ENCODE results near the gene IGF1R.

The IGF1R gene

DNA sequence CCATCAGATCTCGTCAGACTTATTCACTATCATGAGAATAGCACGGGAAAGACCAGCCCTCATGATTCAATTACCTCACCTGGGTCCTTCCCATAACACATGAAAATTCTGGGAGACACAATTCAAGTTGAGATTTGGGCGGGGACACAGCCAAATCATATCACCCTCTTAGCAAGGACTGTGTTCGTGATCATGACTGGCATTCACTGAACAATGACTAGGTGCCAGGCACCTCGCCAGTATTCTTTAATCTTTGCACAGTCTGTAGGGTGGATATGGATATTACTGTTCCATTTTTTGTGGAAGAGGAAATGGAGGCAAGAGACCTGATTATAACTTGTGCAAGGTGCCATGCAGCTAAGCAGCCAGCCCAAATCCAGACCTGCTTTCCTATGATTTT, 77.5 kb downstream of the IGF1R start:
- DNase-seq (ENCODE audit: low spot score): no peak

- DNase-seq (ENCODE audit: low spot score): no peak
Observed at GRCh38 chr15:98727115-98728040, 79.0 kb downstream of the IGF1R start.

GRCh38 chr15:98728082-98728810, 79.9 kb downstream of the IGF1R start:
- no peak for DNase-seq (ENCODE audit: low spot score)

- no peak for DNase-seq (ENCODE audit: low spot score)
Observed at GRCh38 chr15:98728811-98729160, 80.4 kb downstream of the IGF1R start.

GRCh38 chr15:98729446-98730042, 81.2 kb downstream of the IGF1R start:
- DNase-seq (ENCODE audit: low spot score): no peak

DNA sequence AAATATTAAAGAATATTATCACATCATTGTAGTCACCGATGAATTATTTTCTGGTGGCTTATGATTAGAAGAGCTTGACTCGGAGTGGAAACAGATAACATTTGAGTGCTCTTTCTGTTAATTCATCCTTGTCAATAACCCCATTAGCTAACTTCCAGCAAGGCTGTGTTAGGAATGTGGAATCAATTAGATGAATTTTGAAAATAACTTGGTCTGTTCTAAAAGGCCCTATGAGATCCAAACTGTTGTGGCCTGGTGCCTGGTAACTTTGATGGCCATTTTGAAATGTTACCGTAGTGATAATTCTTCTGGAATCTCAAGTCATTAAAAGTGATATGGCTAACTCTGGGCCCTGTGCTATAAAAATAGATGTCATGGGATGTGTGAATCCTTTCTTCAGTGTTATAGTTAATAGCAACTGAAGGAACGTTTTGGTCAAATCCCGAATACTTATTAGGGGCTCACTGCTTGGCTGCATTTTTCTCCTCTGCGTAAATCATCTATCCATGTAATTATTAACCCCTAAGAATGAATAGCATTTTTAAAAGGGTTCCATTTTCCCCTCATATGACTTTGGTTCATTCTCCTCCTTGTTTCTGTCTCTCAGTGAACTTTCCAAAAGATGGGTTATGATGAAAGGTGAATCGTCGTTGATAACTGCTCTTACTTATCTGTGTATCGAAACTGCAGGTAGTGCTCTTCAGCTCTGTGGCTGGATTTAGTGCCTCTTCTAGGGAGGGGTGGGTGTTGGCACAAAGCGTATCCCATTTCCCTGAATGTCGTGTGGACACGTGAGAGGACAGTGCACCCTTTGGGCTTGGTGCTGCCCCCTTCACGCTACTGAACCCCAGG, 82.7 kb downstream of the IGF1R start:
- no peak for DNase-seq (ENCODE audit: low spot score)

DNA sequence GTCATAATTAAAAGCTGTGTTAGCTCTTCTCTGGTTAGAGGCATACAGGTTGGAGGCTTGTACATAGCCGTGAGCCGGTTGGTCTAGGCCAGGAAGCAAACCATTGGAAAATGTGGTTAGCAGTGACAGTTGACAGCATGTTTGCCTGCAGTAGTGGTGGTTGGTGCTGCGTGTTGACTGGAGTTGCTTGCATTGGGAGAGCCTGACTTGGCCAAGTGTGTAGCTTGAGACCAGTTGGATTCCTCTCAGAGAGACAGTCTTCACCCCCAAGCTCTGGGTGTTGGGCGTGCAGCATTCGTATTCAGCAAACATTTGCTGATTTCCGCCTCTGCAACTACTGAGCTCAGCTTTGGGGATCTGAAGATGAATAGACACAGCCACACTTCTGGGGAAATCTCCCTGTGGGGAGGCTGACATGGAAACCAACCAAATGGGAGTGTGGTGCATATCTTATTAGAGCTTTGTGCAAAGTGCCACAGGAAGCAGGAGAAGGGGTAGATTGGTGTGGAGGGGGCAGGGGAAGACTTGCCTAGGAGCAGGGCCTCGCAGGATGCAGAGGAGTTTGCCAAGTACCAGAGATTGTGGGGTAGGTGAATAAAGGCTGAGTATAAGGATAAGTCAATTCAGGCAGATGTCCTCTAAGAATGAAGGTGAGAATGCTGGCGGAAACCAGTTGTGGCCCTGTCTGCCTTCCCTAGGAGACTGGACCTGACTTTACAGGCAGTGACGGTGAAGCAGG, 83.5 kb downstream of the IGF1R start:
- DNase-seq (ENCODE audit: low spot score): no peak

GRCh38 chr15:98733098-98733497, 84.8 kb downstream of the IGF1R start:
- DNase-seq (ENCODE audit: low spot score): no peak

GRCh38 chr15:98734466-98735199, 86.3 kb downstream of the IGF1R start:
- DNase-seq (ENCODE audit: low spot score): no peak

DNA sequence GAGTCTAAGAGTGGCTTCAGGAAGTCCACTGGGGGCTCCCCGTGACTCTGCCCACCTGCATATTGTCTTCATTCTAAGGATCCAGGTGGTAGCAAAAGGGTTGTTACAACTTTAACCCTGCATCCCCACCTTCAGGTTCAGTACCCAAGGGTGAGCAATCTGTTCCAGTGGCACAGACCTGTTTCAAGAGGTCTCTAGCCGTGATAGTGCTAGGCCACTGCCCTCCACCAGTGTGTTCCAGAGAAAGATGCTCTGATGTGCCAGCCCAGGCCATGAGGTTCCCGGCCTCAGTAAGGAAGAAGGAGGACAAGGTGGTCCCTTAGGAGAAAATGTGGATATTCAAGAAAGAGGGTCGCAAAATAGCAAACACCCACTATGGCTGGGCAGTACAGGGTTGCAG, 87.0 kb downstream of the IGF1R start:
- no peak for DNase-seq (ENCODE audit: low spot score)

- DNase-seq (ENCODE audit: low spot score): no peak
Observed at GRCh38 chr15:98735895-98736617, 87.7 kb downstream of the IGF1R start.

DNA sequence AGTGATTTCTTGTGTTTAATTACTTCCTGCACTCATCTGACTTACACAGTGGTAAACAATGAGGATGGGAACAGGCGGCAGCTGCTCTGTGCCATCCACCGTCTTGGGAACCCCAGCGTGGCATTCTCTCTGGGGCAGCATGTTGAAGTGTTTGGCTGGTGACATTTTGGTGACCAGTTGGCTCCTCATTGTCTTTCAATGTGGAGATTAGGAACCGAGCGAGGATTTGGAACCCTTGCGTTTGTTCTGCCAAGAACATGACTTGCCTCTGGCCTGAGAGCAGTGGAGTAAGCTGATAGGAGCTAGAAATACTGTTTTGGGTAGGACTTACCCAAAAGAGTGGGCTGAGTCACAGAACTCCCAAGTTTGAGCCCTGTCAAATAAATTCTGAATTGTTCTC, 88.8 kb downstream of the IGF1R start:
- no peak for DNase-seq (ENCODE audit: low spot score)

DNA sequence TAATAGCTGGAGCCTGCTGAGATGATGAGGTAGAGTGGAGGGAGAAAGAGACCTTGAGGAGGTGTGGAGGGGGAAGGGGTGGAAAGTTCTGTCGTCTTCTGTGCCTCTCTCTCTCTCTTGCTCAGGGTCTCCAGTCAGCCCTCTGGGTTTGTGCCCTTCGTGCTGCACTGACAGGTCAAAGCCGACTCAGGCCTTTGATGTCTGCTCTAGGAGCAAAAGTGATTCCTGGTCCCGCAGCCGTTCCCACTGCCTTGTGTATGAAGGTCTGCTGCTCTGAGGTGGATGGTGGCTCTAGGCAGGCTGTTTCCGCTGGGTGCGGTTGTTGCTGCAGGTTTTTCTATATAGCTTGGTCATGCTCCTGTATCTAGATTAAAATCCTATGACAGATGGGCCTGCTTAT, 89.4 kb downstream of the IGF1R start:
- no peak for DNase-seq (ENCODE audit: low spot score)

DNA sequence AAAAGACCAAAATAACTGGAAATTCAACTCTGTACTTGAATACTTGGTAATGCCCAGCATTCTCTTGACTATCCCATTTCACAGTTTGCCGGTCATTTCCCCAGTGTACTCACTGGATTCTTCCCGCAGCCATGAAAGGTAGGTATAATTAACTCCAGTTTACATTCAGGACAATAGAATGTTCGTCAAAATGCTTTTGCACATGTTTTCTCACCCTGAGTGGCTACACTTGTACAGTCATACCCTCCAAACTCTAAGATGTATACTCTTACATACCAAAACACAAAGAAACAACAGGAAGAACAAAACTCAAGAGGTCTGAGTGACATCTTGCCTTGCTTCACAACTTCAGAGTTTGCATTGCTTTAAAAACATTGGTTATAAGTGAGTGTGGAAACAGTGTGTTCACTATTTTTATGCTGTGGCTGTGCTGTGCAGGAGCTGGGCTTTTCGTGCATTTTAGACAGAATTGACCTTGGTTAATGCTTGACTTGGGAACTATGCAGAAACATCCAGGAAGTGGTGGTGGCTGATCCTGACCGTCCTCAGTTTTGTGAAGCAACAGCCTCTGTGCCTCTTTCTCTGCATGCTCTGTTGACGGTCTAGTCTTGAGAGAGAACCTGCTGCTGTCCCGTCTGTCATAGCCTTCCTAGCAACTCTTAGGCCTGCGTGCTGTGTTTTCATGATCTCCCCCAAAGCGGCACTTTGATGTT, 90.5 kb downstream of the IGF1R start:
- no peak for DNase-seq (ENCODE audit: low spot score)

- DNase-seq (ENCODE audit: low spot score): no peak
Observed at GRCh38 chr15:98740295-98740694, 92.0 kb downstream of the IGF1R start.

DNA sequence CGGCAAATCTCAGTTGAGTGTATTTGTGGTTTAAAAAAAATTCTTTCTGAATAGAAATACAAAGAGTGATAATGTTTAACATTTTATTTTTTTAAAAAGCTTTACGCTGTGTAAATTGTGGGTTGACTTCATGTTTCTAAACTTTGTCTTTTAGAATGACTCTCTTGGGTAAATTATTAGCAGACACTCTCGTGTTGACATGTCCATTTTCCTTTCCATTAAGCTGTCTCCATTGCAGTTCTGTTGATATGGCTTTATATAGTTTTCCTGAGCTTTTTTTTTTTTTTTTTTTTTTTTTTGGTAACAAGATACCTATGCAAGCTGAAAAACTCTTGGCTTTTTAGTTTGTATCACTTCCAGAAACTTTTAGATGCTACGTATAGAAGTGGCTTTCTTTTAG, 92.6 kb downstream of the IGF1R start:
- no peak for DNase-seq (ENCODE audit: low spot score)

DNA sequence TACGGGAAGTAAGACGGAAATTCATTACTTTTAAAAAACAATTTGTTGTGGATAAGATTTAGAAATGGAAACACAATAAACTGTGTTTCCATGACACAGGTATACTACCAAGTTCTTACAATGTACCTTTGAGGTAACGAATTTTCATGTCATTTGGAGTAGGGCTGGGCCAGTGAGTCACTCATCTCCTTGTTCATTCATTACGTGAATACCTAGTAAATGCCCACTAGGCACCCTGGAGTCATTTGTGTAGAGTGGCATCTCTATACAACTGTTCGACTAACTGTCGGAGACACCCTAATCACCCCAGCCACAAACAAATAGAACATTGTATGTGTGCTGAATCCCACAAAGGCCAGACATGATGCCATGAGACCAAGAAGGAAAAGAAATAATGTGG, 94.8 kb downstream of the IGF1R start:
- no peak for DNase-seq (ENCODE audit: low spot score)

DNA sequence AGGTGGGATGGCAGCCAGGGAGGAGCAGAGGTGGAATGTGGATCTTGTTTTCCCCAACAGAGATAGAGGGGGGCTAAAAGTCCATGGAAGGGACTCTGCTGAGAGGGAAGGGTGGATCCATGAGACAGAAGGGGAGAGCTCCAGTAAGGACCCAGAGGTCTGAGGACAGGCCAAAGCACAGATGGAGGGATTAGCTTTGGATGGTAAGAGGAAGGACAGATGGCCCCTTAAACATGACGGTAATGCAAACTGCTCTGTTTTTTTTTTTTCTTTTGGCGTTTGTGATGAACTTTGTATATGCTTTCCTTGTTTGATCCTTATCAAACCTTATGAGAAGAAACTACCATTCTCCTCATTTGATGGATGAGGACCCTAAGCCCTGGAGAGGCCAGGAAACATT, 96.2 kb downstream of the IGF1R start:
- no peak for DNase-seq (ENCODE audit: low spot score)

DNA sequence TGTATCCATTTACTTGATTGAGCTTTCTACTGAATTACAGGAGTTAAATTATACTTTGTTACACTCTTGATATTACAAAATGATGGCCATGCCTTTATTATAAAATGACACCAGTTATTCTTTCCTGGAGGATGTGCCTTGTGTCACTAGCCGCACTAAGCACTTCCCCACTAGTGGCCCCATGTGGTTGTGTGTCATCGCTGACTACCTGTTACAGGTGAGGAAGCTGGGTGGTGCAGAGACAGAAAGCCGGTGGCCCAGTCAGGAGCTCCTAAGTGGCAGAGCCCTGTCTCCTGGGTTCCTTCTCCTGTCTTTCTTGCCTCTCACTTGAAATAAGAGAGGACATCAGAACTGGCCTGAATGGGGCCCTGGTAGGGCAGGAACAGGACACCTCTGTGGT, 96.8 kb downstream of the IGF1R start:
- DNase-seq (ENCODE audit: low spot score): no peak
